CD14-positive monocyte (primary cell): ENCODE data around the gene HSD11B2. TPM values are rescaled to one million over a fixed set of nuclear protein-coding genes. Genes with fewer than 3 reads are reported as not detected.

ENCODE experiments used
- DNase-seq, 3 donors: peaks; one replicate each; pipeline ENCODE4 v3.0.0-alpha.2; 2011 to 2022
- H2AFZ ChIP-seq: 2 replicates; pipeline ENCODE4 v1.6.0; 2012; ENCODE audit warnings: mild to moderate bottlenecking, low read depth, low read length, inconsistent platforms; ENCODE audit not compliant: insufficient read depth, poor library complexity, severe bottlenecking
- H3K27ac ChIP-seq, 2 donors: 1 replicate in 1 of 2; 2 replicates in 1 of 2; pipeline ENCODE4 v1.5.1; 2012 to 2013; ENCODE audit warnings: low read length in 2 of 2, control low read depth in 1 of 2, inconsistent platforms in 1 of 2, low read depth in 1 of 2, mild to moderate bottlenecking in 1 of 2
- H3K27me3 ChIP-seq, 2 donors: one replicate each; pipeline versions ENCODE4 v1.6.0 to v1.6.1; 2011 to 2013; ENCODE audit warnings: low read length in 2 of 2; ENCODE audit not compliant: control insufficient read depth in 2 of 2, insufficient read depth in 2 of 2
- H3K36me3 ChIP-seq, 2 donors: replicated peaks in 1 of 2; 1 replicate in 1 of 2; 2 replicates in 1 of 2; pipeline versions ENCODE4 v1.5.1 to v1.6.1; 2012 to 2013; ENCODE audit warnings: low read length in 2 of 2, control low read depth in 1 of 2, inconsistent platforms in 1 of 2, mild to moderate bottlenecking in 1 of 2; ENCODE audit not compliant: insufficient read depth in 2 of 2, control insufficient read depth in 1 of 2
- H3K4me1 ChIP-seq, 2 donors: 1 replicate in 1 of 2; 2 replicates in 1 of 2; pipeline versions ENCODE4 v1.5.1 to v1.6.1; 2012 to 2013; ENCODE audit warnings: low read length in 2 of 2, control low read depth in 1 of 2, inconsistent platforms in 1 of 2, mild to moderate bottlenecking in 1 of 2, moderate library complexity in 1 of 2; ENCODE audit not compliant: insufficient read depth in 2 of 2, control insufficient read depth in 1 of 2
- H3K4me2 ChIP-seq: replicated peaks from 2 replicates; pipeline ENCODE3; 2012; ENCODE audit warnings: low read length, moderate library complexity, mild to moderate bottlenecking; ENCODE audit not compliant: poor library complexity, severe bottlenecking; ENCODE audit errors: extremely low read depth
- H3K4me3 ChIP-seq, 3 experiments: fragments of 200-600 bp in 1 of 3; sonication (generic) in 1 of 3; replicated peaks in 1 of 3; 1 replicate in 2 of 3; 2 replicates in 1 of 3; pipeline ENCODE4 v1.5.1; 2011 to 2013; ENCODE audit warnings: low read length in 3 of 3, mild to moderate bottlenecking in 3 of 3, control low read depth in 2 of 3, low read depth in 2 of 3, inconsistent platforms in 1 of 3, moderate library complexity in 1 of 3
- H3K79me2 ChIP-seq: 2 replicates; pipeline ENCODE4 v1.6.0; 2012; ENCODE audit warnings: mild to moderate bottlenecking, control low read depth, inconsistent platforms, low read length, moderate library complexity; ENCODE audit not compliant: insufficient read depth
- H3K9ac ChIP-seq: 2 replicates; pipeline ENCODE4 v1.6.0; 2017; ENCODE audit warnings: low read length, mild to moderate bottlenecking; ENCODE audit not compliant: insufficient read depth, poor library complexity, severe bottlenecking
- H3K9me3 ChIP-seq, 2 donors: replicated peaks in 1 of 2; 1 replicate in 1 of 2; 2 replicates in 1 of 2; pipeline versions ENCODE4 v1.5.1 to v1.6.1; 2012 to 2013; ENCODE audit warnings: low read length in 2 of 2, control low read depth in 1 of 2; ENCODE audit not compliant: control insufficient read depth in 1 of 2, insufficient read depth in 1 of 2
- H4K20me1 ChIP-seq: 2 replicates; pipeline ENCODE4 v1.6.0; 2012; ENCODE audit warnings: mild to moderate bottlenecking, low read length, control low read depth, moderate library complexity; ENCODE audit not compliant: insufficient read depth
- H3K27ac Mint-ChIP-seq, 7 donors: one replicate each; pipeline ENCODE4 v1.8.0; 2020; ENCODE audit warnings: mild to moderate bottlenecking in 7 of 7, mixed read lengths in 7 of 7, moderate library complexity in 6 of 7, inconsistent platforms in 2 of 7
- H3K27me3 Mint-ChIP-seq, 3 donors: one replicate each; pipeline ENCODE4 v1.8.0; 2021 to 2022; ENCODE audit warnings: low read depth in 3 of 3, mild to moderate bottlenecking in 3 of 3, mixed read lengths in 3 of 3, moderate library complexity in 3 of 3, inconsistent platforms in 1 of 3
- H3K36me3 Mint-ChIP-seq, 2 donors: one replicate each; pipeline ENCODE4 v1.8.0; 2020; ENCODE audit warnings: mixed read lengths in 2 of 2, inconsistent platforms in 1 of 2, mild to moderate bottlenecking in 1 of 2
- H3K4me1 Mint-ChIP-seq: one replicate; pipeline ENCODE4 v1.8.0; 2020; ENCODE audit warnings: mild to moderate bottlenecking, mixed read lengths
- H3K4me3 Mint-ChIP-seq, 2 donors: one replicate each; pipeline ENCODE4 v1.8.0; 2020; ENCODE audit warnings: mild to moderate bottlenecking in 2 of 2, mixed read lengths in 2 of 2, moderate library complexity in 1 of 2
- H3K9me3 Mint-ChIP-seq, 7 donors: one replicate each; pipeline ENCODE4 v1.8.0; 2020 to 2022; ENCODE audit warnings: mixed read lengths in 7 of 7, mild to moderate bottlenecking in 6 of 7, moderate library complexity in 6 of 7, inconsistent platforms in 2 of 7
- CTCF ChIP-seq: fragments of 200-600 bp; IDR thresholded peaks from one replicate; pipeline ENCODE4 v1.8.0; 2022; ENCODE audit warnings: antibody characterized with exemption, mild to moderate bottlenecking
- WGBS: methylation state at CpG from one replicate; pipeline ENCODE4 v1.1.5; 2013; ENCODE audit warnings: missing lambda C conversion rate; ENCODE audit not compliant: insufficient coverage; 5-methylcytosine and 5-hydroxymethylcytosine counted together
- intact Hi-C, 2 donors: fragments of 100-400 bp; cut with micrococcal nuclease; formaldehyde crosslinking; loops; one replicate each; pipeline versions ENCODE4 v1.15.0 to v1.15.1; 2023
- polyA plus RNA-seq, 3 donors: library from polyadenylated mRNA; depleted of rRNA in 1 of 3; unstranded in 2 of 3; stranded (reverse) in 1 of 3; fragments of 300-500 nt in 2 of 3; fragments of >200 nt in 1 of 3; fragmentation: Illumina TruSeq in 2 of 3; gene quantifications; 1 replicate in 2 of 3; 2 replicates in 1 of 3; pipeline ENCODE4 v1.2.3, GENCODE V29; 2012 to 2021

Gene HSD11B2
- polyA plus RNA-seq, 3 donors = not detected

GRCh38 chr16:67419502-67419901 lies 11.4 kb upstream of the HSD11B2 start:
- H4K20me1 ChIP-seq = no peaks in the 10 kb centered on the region
- no peak overlapping the region for H3K27ac Mint-ChIP-seq
- H3K27ac ChIP-seq = no peak overlapping the region
- H3K4me2 ChIP-seq = no peak overlapping the region
- H3K4me3 Mint-ChIP-seq = peak overlapping the region in 1 of 2 donors; percentile 5
- no peak overlapping the region for H3K4me3 ChIP-seq
- no peaks in the 10 kb centered on the region for H3K79me2 ChIP-seq
- WGBS = 100% methylated on average over 2 of the region's 3 CpGs
- no peak for DNase-seq
- no peak overlapping the region for H2AFZ ChIP-seq
- H3K4me1 Mint-ChIP-seq = peaks cover 10% of the 10 kb centered on the region
- H3K9me3 Mint-ChIP-seq = peaks cover 0 to 1% (median 0%) of the 10 kb centered on the region in 7 donors
- H3K27me3 ChIP-seq = peaks cover 0 to 13% of the 10 kb centered on the region in 2 donors
- H3K36me3 Mint-ChIP-seq = no peaks in the 10 kb centered on the region
- peaks cover 6 to 39% (median 29%) of the 10 kb centered on the region in 3 donors for H3K27me3 Mint-ChIP-seq
- TF ChIP-seq CTCF = no peak
- H3K9me3 ChIP-seq = no peaks in the 10 kb centered on the region
- no peaks in the 10 kb centered on the region for H3K36me3 ChIP-seq
- peaks cover 10 to 13% of the 10 kb centered on the region in 2 donors for H3K4me1 ChIP-seq
- intact Hi-C loops = no loop called here
- H3K9ac ChIP-seq = no peak overlapping the region

- H2AFZ ChIP-seq = no peak overlapping the region
- Mint-ChIP-seq H3K27me3 (peaks cover 9 to 42% (median 32%) of the 10 kb centered on the region in 3 donors), H3K4me3 (no peak overlapping the region), H3K4me1 (peaks cover 8% of the 10 kb centered on the region), H3K9me3 (peaks cover 0 to 1% (median 0%) of the 10 kb centered on the region in 7 donors), H3K36me3 (no peaks in the 10 kb centered on the region), H3K27ac (no peak overlapping the region)
- H3K27me3 ChIP-seq = peaks cover 0 to 17% of the 10 kb centered on the region in 2 donors
- no peak overlapping the region for H3K4me2 ChIP-seq
- no peak for DNase-seq
- intact Hi-C loops = no loop called here
- no CpG with 5 or more reads among the region's 3 CpGs for WGBS
- TF ChIP-seq CTCF = no peak
- peaks cover 10 to 13% of the 10 kb centered on the region in 2 donors for H3K4me1 ChIP-seq
- H4K20me1 ChIP-seq = no peaks in the 10 kb centered on the region
- H3K36me3 ChIP-seq = no peaks in the 10 kb centered on the region
- no peaks in the 10 kb centered on the region for H3K9me3 ChIP-seq
- H3K79me2 ChIP-seq = no peaks in the 10 kb centered on the region
- H3K9ac ChIP-seq = no peak overlapping the region
- no peak overlapping the region for H3K27ac ChIP-seq
- no peak overlapping the region for H3K4me3 ChIP-seq
These were observed 11.0 kb upstream of the HSD11B2 start for GRCh38 chr16:67419931-67420330.
